SH-SY5Y (cell line): Measurements from ENCODE around the gene NKD1.

ENCODE experiments used
- GATA2 ChIP-seq: IDR thresholded peaks from 2 replicates; pipeline ENCODE4 v1.6.1; 2011; ENCODE audit warnings: mild to moderate bottlenecking, low read depth, low read length
- GATA3 ChIP-seq: IDR thresholded peaks from 2 replicates; pipeline ENCODE4 v1.6.1; 2011; ENCODE audit warnings: low read depth, mild to moderate bottlenecking, low read length, moderate library complexity

NKD1 gene

DNA sequence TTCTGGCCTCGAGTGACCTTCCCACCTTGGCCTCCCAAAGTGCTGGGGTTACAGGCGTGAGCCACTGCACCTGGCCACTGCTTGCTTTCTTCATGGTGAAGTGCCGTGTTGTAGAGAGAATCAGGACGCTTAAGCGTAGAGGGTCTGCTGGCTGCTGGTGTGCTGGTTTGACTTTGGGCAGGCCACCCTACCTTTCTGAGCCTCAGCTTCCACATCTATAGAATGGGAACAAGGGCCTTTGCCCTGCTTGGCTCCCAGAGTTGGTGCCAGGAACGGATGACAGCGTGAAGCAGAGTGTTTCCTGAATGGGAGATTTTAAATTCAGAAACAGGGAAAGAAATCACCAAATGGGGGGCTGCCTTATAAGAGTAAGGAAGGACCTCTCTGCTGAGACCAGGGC, 60.9 kb downstream of the NKD1 start:
- TF ChIP-seq GATA2: no peak

DNA sequence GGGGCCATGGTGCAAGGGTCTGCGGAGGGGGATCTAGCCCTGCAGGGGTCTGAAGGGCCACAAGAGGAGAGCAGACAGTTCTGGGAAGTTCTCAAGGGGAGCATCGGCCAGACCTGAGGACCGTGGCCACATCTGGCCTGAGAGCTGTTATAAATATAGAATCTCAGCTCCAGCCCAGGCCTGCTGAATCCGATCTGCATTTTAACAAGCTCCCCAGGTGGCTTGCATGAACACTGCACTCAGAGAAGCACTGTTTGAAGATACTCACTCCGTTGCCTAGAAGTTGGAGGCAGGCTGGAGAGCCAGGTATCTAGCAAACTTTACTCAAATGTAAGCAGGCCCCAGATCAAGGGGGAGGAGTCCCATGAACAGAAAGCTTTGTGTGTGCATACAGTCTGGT, 61.3 kb downstream of the NKD1 start:
- no peak for TF ChIP-seq GATA3
- TF ChIP-seq GATA2: no peak

DNA sequence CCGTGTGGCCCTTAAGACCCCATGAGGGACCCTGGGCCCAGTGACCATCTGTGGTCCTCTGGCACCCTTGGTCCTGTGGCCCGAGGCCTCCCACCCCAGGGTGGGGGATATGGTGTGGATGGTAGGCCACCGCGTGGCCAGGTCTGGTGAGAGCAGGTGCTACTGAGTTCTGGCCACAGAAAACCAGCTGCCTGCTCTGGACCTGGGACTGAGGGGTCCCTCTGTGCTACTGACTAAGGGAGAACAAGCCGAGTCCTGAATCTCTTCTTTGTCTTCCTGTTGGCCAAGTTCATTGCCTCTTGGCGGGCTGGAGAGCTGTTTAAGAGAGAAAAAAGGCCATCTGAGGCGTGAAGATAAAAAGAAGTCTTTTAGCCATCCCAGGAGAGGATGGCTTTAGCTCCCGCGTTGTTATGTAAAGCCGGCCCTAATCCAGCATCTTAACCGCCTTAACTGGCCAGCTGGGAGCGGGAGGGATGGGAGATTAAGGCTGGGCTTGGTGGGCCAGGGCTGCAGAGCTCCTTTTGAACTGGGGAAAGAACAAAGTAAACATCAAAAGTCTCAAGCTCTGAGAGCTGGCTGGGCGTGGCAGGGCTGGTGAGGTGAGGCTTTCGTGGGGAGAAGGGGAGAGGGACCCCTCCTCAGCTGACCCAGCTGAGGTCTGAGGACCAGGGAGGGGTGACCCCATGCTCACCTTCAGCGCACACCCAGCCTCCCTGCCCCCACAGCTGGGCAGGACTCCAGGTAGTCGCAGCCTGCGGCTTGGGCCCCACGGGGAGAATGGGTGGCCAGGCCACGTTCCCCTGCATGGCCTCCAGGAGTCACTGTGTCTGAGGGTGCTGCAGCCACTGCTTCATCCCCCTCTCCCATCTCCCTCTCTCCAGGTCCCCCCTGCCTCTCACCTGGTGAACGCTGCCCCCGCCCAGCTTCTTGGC, 62.4 kb downstream of the NKD1 start:
- TF ChIP-seq GATA3 (no peak), GATA2 (no peak)

DNA sequence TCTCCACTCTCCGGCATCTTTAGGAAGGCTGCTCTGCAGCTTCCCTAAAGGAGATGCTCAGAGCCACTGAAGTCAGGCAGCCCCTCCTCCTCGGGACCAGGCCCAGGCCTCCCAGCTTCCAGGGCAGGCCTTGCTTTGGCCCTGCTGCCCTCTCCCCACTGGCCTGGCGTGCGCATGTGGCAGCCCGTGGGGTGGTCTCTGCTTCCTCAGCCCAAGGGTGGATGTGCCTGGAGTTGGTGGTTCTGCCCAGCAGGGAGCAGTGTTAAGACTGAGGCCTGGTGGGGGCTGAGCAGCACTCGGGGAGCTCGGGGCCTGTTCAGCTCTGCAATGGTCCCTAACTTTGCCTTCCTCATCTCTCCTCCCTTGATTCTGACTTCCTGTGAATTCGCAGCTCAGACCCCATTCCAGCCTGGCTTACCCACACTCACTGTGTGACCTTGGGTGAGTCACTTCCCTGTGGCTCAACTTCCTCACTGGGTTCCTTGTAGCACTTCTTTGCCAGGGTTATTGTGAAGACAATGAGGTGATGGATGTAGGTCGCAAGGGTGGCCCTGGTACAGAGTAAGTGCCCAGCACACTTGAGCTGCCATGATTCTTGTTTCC, 63.2 kb downstream of the NKD1 start:
- TF ChIP-seq GATA2: no peak
- no peak for TF ChIP-seq GATA3

DNA sequence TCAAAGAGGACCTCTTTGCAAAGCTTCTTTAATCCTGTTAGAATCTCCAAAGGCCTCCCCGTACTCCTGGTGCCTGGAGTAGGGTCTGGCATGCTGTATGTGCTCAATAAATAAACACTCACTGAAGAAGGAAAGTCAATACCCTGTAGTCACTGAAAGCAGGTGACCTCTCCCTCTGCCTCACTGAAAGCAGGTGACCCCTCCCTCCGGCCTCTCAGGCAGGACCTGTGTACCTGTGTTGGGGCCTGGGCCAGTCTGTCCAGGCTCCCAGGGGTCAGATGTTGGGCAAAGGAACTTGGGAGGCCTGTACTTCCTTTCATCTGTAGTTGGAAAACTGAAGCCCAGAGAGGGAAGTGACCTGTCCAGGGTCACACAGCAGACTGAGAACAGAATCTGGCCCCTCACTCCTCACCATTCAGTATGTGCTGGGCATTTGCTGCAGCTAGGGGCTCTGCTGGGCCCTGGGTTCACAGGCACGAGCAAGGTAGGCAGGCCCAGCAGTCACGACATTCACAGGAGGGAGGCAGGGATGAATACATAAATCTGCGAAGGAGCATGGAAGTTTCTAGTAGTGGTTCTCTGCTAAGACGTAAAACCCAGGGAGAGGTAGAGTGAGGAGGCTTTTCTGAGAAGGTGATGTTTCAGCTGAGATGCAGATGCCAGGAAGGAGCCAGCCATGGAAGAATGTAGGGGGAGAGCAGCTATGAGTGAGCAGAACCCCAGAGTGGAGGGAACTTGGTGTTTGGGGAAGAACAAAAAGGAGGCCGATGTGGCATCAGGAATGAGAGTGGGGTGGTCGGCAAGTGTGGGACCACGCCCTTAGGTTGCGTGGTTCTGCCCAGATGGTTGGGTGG, 64.0 kb downstream of the NKD1 start:
- TF ChIP-seq GATA3: no peak
- no peak for TF ChIP-seq GATA2

DNA sequence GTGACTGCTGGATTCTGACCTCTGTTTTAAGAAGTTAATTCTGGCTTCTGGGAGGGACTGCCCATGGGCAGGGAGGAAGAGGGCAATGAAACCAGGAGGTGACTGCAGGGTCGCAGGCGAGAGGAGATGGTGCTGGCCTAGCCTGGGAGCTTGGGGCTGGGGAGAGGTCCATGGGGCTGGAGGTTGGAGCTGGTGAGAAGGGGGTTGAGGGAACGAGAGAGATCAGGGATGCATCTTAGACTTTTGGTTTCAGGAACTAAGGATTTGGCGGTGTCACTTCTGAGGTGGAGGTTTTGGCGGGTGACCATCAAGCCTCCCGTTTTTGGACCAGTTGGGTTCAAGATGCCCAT, 64.6 kb downstream of the NKD1 start:
- TF ChIP-seq GATA2: no peak
- TF ChIP-seq GATA3: no peak

DNA sequence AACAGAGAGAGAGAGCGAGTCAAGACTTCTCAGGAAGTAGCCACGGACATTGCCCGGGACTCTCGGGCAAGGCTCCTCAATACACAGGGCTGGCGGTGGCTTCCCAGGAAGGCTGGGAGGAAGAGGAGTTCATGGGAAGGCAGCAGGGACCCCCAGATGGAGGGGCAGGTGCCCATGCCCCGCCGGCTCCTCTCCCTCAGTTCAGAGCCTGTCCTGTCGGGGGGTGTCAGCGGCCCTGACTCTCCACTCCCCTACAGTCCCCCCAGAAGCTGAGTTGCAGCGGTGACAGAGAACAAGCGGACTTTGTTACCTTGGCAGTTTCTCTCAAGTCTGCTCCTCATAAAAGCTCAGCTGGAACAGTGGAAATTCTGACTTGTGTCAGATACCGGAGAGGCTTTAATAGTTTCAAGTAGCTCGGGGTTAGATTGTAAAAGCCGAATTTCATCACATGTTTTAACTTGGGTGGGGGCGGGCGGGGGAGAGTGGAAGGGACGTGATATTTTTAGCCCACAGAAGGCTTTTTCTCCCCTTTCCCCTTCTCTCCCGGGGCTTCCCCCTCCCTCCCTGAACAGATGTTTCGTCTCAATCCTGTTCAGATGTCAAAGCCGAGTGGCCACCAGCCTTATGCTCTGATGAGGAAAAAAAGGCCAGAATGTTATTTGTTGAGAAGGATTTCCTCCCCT, 65.2 kb downstream of the NKD1 start:
- TF ChIP-seq GATA3: no peak
- no peak for TF ChIP-seq GATA2

DNA sequence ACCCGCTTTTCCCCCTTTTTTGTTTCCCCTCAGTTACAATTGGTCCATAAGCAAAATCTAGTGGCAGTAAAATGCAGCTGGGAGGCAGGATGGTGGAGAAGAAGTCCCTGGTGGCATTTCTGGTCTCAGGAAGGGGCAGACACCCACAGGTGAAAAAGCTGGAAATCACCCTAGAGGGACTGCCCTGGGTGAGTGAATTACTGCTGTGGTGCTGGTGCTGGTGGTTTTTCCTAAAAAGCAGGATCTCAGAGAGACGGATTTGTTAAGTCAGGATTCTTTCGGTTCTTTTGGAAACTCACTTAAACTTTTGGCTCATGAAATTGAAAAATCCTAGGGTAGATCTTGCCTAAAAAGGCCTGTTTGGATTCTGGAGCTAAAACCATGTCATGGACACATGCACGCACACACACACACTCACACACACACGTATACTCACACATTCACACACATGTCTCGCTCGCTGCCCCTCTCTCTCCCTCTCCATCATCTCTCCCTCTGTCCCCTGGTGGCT, 65.8 kb downstream of the NKD1 start:
- no peak for TF ChIP-seq GATA3
- TF ChIP-seq GATA2: no peak

DNA sequence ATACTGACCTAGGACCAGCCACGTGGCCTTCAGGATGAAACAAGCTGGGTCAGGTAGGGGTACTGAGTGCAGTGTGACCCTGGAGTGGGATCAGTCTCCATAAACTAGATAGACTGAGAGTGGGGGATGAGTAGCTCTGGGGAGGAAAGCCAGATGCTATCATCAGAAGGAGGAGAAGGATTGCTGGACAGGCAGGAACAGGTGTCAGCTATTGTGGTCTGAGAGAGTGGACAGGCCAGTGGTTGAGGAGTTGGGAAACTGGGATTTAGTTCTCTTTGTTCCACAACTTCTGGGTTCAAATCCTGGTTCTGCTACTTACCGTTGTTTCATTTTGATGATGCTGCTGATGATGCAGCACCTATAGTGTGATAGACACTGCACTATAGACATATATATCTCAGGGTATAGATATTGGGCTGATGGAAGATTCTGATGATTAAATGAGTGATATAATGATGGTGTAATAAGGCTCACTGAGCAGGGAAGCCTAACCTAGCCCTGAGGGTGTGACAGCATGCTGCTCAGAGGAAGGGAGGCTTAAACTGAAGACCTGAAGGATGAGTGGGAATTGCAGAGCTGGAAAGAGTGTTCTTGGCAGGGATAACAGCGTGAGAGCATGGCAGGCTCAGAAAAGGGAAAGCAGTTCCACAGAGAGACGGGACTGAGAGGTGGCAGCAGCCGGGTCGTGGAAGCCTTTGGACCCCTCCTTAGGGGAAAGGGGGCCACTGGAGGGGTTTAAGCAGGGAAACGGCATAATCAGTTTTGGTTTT, 66.9 kb downstream of the NKD1 start:
- TF ChIP-seq GATA2 (no peak), GATA3 (no peak)

DNA sequence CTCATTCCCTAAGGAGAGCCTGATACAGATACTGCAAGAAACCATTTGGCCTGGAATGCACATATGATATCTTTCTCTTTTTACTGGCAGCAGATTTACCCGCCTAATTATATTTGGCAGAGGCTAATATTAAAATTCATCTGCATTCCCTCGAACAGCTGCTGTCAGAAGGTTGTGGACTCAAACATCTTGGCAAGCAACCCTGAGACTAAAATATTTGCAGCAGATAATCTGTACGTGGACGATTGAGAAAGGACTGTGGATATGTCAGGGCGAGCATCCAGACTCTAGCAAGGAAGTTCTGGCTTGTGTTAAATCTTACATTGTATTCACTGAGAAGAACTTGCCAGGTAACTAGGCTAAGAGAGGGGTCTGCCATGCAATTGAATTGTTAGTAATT, 67.7 kb downstream of the NKD1 start:
- no peak for TF ChIP-seq GATA2
- no peak for TF ChIP-seq GATA3

DNA sequence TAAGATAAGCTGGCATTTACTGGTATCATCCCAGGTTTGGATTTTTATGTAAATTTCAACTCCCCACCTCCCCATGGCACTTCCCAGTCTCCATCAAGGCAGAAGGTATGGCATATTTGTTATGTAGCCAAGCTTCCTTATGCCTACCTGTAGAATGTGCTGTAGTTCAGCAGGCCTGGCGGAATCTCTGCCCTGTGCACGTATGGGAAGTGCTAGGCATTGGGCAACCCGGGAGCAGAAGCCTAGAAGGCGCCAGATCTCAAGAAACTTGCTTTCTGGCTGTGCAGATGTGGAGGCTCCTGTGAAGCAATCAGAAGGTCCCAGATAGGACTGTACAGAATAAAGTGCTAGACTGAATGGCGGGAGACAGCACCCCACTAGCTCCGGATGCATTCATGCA, 68.2 kb downstream of the NKD1 start:
- TF ChIP-seq GATA3: no peak
- TF ChIP-seq GATA2: no peak

DNA sequence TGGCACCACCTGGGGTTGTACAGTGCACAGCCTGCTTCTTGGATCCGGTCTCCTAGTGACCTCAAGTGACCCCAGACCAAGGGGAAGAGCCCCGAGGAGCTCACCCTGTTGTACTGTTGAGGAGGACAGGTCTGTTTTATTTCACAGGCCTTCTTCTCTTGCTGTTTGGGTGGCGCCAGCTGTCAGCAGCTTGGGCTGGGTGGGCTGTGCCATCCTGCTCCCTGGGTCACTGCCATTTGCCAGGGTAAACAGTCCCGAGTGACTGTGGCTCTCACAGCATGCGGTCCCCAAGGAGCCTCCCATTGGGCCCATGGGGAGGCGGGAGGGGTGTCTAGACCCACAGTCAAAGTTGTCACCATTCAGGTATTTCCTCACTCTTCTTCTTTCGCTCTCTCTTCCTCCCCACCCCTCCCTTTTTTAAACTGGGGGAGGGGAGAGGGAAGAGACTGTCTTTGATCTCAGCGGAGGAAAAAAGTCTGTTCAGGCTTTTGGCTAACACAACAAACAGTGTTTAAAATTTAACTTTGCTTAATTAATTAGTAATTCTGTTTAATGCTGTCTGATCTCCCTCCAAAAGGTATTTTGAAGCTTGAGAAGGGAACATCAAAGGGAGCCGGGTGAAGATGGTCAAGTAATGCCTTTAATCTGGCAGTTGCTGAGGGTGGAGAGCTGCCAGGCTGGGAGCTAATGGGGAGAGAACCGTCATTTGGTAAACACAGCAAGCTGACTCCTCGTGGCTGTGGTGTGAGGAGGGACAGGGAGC, 68.9 kb downstream of the NKD1 start:
- TF ChIP-seq GATA3: no peak

DNA sequence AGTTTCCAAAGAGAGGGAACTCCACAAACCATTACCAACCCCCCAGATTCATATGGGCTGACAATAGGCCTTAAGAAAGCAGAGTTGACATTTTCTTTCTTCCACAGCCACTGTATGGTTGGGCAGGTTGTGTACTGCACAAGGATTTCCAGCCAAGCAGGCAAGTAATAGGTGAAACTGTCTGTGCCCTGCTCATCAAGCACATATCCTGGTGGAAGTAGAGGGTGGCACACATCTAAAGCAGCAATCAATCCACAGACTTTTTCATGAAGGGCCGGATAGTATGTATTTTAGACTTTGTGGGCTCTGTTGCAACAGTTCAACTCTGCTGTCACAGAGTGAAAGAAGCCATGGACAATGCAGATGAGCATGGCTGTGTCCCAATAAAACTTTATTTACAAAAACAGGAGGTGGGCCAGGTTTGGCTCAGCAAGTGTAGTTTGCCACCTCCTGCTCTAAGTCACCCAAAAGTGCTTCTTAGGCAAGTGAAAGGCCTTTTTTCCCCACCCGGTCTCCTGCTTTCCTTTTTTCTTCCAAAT, 69.5 kb downstream of the NKD1 start:
- TF ChIP-seq GATA3 (no peak), GATA2 (no peak)
